GM21360 (cell line): ENCODE measurements around the gene PSMG4.

Experiments used
- ATAC-seq: cut with Tn5 transposase; IDR thresholded peaks from one replicate; pipeline ENCODE4 v1.9.1; 2021; ENCODE audit warnings: mild to moderate bottlenecking, moderate library complexity; ENCODE audit not compliant: unreplicated experiment

Gene PSMG4, protein sequence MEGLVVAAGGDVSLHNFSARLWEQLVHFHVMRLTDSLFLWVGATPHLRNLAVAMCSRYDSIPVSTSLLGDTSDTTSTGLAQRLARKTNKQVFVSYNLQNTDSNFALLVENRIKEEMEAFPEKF

DNA sequence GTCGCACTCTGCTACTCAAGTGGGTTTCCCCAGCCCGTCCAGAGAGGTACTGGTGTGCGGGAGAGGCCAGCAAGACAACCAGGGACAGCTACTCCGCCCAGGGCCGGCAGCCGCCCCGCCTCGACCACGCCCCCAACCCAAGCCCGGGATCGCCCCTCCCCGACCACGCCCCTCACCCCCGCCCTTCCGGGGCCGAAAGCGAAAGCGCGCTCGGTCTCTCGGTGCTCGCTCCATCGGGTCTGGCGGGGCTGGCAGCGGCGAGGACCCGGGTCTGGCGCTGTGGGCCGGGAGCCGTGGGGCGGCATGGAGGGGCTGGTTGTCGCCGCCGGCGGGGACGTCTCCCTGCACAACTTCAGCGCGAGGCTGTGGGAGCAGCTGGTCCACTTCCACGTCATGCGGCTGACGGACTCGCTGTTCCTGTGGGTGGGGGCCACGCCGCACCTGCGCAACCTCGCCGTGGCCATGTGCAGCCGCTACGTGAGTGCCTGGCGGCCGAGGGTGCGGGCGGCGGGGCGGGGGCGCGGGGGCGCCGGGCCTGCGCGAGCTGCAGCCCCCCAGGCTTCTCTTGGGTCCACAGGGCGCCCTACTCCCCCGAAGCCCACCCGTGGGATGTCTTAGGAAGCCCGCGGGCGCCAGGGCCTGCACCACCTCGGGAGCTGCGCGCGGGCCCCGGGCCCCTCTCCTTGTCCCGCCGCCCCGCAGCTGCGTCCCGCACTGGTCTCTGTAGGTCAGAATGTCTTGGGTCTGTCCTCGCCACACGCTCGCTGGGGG lies at the start of gene PSMG4:
TSS of gene PSMG4 (plus strand) at position 228 of the 771 bp plus-strand sequence. CDS start at position 304, 76 bp downstream.
- ATAC-seq: peak; percentile 64

DNA sequence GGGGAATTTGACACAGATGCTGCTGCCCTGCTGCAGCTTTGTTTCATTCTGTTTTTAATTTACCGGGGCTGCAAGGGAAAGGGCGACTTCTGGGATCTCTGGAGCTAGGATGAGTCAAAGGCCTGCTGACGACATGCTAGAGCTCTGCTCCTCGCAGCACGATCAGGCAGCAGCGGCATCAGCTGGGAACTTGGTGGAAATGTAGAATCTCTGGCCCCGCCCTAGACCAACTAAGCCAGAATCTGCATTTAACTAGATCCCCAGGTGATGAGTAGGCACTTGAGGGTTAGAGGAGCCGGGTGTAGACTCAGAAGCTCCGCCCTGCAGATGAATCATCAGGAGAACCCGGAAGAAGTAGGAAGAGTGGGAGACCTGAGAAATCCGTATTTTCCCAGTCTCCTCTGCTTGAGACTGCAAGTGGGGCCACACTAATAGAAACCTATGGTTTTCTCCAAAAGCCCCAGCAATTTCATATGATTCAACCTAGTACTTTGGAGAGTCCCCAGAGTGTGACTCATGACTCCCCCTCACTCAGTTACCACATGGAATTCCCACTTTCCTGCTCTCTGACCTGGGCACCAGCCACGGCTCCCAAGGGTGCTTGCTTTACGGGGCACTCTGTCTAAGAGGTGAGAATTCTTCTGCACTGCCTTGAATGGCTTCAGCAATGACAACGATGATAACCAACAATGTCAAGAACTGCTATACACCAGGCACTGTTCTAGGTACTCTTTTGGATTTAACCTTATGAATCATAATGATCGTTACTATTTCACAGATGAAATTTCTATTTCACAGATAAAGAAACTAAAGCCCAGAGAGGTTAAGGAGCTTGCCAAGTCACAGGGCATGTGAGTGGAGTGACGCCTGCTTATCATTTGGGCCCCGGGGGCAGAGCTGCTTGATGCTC lies 49.4 kb upstream of the PSMG4 start:
- ATAC-seq: peak; percentile 67

DNA sequence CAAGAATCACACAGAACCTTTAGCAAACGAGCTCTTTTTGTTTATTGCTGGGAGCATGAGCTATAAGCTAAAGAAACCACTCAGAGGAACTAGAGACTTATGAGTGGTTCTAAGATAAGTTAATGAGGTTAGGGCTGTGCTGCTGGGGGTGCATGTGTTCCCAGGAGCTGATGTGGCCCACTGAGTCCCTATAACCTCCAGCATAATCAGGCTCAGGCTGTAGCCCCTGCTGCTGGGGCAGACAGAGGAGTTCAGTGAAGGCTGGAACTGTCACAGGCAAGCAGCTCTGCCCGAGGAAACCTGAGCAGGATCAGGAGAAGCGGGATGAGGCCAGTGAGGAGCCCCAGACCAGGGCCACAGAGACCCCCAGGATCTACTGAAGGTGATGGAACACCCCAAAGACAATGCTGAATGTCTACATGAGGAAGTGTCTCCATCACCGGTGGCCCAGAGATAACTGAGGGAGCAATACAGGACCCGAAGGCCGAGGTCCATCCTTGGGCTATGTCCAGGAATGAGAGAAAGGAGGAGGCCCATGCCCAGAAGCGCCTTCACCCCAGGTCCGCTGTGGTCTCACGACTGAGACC lies 48.6 kb upstream of the PSMG4 start:
- peak; percentile 3 for ATAC-seq

DNA sequence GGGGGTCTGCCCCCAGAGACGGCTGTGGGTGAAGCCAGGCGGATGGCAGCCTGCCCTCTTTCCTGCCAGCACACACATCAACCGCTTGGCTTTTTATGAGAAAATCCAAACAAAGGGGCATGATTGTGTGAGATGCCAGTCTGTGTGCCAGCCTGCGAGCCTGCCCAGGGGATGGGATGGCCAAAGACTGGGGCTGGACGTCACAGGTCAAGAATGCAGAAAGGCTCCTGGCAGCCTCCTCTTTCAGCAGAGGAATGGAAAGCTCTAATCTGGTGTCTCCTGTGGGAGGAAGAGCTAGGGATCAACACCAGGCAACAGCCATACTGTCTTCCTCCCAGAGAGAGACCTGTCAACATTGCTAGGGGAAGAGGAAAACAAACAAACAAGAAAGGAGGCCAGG lies 47.1 kb upstream of the PSMG4 start:
- ATAC-seq: no peak

DNA sequence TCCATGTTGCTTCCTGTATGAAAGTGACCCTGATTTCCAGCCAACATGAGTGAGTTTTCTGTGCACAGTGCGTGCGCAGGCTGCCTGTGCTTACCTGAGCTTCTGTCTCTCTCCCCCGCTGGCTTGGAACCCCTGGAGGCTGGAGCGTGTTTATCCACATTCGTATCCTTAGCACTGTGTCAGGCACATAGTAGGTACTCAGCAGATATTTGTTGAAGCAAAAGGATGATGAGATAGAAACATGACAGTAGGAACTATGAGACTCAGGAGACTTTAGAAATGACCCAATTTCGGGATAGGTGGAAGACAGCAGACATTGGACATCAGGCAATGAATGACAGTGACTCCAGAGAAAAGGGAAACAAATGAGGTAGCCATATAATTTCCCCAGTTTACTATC lies 46.5 kb upstream of the PSMG4 start:
- ATAC-seq: no peak

DNA sequence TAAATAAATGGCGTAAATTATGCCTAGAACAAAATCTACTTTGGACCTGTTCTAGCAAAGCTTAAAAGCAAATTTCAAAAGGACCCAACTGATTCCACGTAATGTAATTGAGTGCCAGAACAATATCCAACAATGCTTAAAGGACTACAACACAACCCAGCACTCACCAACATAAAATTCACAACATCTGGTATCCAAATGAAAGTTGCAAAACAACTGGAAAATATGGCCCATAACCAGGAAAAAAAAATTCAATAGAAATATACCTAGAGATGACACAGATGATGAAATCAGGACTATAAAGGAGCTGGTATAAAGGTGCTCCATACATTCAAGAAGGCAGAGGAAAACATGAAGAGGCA lies 45.4 kb upstream of the PSMG4 start:
- no peak for ATAC-seq

DNA sequence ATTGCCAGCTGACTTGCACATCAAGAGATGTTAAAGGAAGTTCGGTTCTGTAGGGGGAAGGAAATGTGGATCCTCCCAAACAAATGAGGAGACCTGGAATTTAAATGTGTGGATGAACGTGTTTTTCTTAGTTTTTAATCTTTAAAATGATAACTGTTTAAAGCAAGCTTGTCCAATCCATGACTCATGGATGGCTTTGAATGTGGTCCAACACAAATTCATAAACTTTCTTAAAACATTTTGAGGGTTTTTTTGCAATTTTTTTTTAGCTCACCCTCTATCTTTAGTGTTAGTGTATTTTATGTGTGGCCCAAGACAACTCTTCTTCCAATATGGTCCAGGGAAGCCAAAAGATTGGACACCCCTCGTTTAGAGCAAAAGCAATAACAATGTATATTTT lies 43.8 kb upstream of the PSMG4 start:
- ATAC-seq: no peak

DNA sequence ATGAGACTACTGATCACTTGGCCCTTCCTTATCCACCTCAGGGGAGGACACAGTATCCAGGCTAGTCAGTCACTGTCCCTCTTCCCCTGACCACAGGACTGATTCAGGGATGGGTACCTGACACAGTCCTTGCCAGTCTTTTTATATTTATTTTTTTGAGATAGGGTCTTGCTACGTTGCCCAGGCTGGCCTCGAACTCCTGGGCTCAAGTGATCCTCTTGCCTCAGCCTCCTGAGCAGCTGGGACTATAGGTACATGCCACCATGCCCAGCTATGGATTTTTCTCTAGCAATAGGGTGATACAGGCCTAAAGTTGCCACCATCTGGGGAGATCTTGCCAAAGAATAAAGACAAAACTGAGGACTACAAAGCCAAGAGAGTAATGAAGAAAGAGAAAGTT lies 41.5 kb upstream of the PSMG4 start:
- no peak for ATAC-seq

DNA sequence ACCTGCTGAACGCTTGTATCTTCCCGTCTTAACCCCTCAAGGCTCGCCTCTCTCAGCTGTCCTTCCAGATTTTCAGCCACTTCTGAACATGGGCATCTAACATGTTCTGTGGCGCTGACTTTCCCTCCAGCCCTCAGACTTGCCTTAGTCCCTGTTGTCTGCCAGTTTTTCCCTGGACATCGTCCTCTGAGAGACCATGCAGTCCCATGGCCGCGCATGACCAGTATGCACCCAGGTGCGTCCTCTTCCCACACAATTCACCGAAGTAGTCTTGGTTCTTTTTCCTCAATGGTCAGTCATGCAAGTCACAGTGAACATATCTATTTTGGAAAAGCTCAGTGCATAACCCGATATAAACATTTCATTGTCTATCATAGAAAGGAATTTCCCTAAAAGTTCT lies 40.5 kb upstream of the PSMG4 start:
- no peak for ATAC-seq

DNA sequence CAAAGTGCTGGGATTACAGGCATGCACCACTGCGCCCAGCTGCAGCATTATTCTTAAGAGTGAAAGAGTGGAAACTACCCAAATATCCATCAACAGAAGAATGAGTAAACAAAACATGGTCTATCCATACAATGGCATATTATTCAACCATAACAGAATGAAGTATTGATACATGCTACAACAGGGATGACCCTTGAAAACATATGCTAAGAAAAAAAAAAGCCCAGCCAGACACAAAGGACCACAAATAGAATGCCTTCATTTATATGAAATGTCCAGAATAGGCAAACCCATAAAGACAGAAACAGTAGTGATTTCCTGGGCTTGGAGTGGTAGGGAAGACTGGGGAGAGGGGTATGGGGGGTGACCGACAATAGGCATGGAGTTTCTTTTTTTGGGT lies 38.4 kb upstream of the PSMG4 start:
- ATAC-seq: no peak

DNA sequence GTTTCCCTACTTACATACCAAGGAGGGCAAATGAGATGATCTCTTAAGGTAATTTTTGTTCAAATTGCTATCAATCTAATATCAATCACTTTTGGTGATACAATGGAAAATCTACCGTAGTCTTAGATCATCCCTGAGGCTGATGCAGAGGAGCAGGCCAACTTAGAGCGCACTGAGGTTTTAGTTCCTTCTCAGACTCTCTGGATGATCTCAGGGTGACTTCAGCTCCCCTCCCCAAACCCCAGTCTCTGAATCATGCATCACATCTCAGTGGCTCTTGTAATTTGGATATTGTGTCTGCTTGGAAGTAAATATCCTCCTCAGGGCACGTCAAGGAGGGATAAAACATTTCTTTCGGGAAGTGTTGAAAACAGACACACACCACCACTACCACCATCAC lies 37.2 kb upstream of the PSMG4 start:
- no peak for ATAC-seq

DNA sequence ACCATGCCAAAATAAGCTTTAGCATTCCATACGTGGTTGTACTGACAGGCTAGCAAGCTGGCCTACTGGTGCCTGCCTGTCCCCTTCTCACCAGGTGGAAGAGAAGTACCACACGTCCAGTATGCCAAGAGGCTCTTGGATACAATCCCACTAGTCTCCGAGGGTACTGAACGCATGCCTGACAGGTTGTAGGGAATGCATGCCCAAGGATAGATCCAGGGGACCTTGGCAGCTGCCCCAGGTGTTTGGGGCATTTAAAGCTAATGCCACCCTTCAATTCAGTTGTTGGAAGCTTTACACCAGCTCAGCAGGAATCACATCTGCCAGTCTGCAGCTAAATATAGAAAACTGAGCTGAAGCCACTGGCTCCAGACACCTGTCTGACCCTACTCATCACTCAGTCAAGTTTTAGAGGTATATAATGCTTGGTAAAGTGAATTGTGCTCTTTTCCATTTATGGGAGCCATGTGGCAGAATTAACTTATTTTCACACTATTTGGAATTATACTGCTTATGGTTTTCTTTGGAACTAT lies 36.2 kb upstream of the PSMG4 start:
- ATAC-seq: no peak

DNA sequence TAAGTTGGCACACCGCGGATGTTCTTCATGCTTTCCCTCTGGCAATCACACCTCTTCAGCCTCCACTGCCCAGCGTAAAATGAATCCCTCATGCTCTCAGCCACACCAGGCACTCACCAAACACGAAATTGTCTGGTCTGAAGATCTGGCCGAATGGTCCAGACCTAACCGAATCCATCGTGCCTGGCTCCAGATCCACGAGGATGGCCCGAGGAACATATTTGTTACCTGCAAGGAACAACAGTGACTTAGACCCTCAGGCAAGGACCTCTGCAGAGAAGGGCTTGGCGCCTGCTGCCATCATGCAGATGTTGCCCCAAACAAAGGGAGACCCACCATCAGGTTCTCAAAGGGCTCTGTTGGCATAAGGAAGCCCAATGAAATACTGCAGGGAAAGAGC lies 32.7 kb upstream of the PSMG4 start:
- ATAC-seq: no peak

DNA sequence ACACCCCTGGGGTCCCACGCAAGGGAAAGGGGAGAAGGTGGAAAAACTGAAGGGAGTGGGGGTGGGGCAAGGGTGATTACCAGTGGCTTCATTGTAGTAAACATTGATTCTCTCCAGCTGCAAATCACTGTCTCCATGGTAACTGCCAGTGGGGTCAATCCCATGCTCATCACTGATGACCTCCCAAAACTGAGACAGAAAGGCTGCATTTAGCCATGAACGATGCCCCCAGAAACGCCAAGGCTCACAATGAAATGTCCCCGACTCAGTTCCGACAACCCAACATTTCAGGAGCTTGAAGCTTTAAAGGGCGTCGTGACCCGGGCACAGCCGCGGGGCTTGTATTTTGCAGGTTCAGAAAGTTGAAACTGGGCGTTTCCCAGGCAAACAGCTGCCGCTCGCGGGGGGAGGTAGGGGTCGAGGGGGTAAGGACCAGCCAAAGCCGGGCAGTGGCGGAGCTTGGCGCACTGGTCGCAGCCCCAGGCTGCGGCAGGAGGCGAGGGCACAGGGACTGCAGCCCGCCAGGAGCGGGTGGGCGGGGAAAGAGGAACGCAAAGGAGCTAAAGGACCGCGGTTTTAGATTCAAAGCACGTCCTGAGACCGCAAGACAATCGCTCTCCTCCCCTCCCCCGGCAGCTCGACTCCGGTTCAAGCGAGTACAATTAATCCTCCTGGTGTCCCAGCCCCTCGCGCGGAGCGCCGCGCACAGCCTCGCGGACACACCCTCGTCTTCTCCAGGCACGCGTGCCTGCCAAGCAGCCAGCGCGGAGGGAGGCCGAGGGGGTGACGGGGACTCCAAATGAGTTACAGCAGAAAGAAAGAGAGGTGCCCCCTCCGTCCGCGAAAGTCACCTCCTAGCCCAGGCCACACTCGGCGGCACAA lies 32.0 kb upstream of the PSMG4 start:
- no peak for ATAC-seq

DNA sequence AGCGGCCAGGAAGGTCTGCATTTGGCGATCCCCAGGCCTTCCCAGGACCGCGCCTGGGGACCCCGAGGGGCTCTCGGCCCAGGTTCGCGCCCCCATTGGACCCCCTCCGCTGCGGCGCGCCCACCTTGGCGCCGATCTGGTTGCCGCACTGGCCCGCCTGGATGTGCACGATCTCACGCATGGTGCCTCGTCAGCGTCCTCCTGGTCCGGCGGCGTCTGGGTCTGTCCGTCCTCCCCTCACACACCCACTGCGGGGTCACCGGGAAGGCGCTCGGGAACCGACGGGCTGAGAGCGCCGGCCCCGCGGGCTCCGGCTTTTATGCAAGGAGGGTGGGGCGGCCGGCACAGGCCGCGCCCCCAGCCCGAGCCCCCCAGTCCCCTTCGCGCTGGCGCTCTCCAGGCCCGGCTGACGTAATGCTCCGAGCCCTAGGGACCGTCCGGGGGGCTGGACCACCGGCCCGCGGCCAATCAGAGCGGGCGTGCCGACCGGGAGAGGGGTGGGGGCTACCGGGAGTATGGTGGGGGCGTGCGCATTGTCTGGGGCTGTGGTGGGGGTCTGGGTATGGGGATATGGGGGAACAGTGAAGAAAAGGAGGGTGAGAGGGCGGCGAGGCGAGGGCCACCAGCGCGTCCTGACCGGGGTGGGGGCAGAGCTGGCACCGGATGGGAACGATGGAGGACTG lies 31.2 kb upstream of the PSMG4 start, which contains the start of gene TUBB2B:
TSS of gene TUBB2B (minus strand) at position 291 of the 683 bp plus-strand sequence. CDS start at position 181, 110 bp downstream.
- no peak for ATAC-seq

DNA sequence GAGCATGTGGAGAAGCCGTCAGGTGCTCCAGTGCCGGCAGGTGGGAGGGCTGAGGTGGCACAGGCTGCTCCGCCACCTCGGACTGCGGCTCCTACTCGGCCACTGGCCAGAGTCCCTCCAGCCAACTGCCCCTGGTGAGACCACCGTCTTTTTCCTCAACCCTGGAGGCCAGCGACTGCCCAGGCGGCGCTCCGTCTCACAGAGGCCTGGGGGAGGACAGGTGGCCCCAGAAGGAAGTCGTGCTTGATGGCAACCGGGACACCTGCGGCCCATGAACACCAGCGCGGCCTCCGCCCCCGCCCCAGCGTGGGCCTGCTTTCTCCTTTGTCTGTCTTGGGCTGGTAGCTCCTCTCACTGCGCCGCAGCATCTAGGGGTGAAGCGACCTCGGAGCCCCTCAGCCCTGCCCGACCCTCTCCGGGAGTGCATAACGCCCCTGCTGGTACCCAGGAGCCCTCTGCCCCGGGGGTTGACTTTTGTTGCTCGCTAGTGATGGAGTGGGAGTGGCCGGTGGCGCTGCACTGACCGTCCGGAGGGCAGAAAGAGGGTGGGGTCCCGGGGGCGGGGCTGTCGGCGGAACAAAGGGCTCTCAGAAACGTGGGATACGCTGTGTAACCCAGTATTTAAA lies 30.6 kb upstream of the PSMG4 start:
- ATAC-seq: no peak

DNA sequence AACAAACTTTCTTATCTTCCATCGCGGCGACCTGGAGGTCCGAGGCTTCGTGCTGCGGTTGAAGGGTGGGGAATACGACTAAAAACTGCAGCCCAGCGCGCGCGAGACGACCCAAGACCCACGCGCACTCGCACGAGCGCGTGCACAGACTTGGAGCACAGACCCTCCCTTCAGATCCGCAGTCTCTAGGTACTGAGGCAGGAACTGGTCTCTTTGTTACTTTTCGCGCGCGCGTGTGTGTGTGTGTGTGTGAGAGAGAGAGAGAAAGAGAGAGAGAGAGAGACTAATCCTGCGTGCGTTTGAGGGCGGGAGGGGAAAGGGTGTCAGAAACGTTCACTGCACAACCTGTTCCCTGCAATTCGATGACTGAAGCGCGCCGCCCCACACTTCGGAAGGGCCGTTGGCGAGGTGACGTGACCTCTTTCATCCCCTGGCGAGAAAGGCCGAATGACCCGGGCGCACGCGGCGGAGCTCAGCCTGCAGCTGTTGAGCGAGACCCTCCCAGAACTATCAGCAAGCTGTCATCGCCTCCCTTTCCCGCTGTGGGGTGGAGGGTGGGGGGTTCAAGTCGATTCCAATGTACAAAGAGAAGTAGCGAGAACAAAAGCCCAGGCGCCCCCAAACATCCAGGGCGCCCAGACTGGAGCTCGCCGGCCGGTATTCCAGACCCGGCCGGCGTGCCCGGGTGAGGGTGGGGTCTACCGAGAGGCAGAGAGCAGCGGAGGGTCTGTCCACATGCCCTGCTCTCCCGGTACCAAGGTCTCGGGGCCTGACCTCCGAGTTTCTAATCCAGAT lies 29.8 kb upstream of the PSMG4 start:
- no peak for ATAC-seq

DNA sequence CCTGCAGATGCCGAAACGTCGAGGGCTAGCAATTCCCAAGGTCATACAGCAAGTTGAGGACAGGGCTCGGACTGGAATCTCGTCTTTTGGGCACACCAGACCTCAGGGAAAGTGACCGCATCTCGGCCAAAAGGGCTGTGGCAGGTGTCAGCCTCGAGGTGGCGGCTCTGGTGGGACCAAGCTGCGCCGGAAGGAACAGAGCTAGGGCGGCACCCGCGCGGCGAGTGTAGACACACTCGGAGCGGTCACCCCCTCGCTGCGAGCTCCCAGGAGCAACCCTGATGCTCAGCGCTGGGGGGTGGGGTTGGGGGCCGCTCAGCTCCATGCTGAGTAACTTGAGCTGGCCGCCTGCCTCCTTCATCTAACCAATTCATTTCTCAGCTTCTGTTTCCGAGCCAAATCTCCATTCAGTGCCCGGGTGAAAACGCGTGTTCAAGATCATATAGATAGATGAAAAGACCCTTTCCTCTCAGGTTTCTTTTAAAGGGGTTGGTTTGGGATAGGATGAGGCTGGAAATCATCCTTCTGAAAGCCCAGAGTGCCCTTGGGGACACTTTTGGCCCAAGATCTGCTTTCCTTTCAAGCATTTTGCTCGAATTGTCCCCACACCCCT lies 29.1 kb upstream of the PSMG4 start:
- no peak for ATAC-seq
